GM13977 (cell line): Measurements from ENCODE around the gene OR10G3.
"Not testable (repeated sequence)": the region's sequence is repeated elsewhere in the genome, so short reads cannot be mapped to it uniquely, and the experiment has no call there.

ENCODE experiments used
- DNase-seq: peaks from one replicate; pipeline ENCODE4 v3.0.0; 2012; ENCODE audit warnings: low spot score
- in situ Hi-C: fragments of 300-500 bp; cut with MboI; formaldehyde crosslinking; loops from one replicate; pipeline ENCODE4 v1.12.0; 2022; ENCODE audit warnings: low sequenced_read_pairs, low pct_unique_long_range_greater_than_20kb, mixed read lengths, inconsistent platforms; ENCODE audit not compliant: unreplicated experiment
- TF ChIP-seq, protein P1 (sequence below): IDR thresholded peaks from 2 replicates; pipeline ENCODE4 v1.5.1; 2012; ENCODE audit warnings: mild to moderate bottlenecking, control low read depth; ENCODE audit not compliant: insufficient read depth; ENCODE audit errors: extremely low read depth, missing control alignments

OR10G3 gene, protein sequence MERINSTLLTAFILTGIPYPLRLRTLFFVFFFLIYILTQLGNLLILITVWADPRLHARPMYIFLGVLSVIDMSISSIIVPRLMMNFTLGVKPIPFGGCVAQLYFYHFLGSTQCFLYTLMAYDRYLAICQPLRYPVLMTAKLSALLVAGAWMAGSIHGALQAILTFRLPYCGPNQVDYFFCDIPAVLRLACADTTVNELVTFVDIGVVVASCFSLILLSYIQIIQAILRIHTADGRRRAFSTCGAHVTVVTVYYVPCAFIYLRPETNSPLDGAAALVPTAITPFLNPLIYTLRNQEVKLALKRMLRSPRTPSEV

DNA sequence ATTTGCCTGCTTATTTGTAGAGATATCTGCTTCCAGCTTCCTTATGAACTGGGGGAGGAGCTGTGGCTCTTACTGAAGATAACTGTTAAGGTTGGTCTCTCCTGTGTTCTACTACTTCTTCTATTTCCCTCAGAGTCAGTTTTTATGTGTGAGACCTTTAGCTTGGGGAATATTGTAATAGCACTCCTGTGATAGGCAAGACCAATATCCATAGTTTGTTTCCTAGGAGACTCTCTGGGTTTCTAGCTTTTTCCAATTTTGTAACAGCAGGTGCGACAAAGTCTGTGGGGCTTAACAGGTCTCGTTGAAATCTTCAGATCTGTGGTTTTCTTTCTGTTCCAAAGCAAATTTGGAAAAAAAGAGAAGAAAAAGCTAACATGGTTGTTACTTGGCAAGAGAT, at the start of gene OR10G3:
OR10G3 (minus strand) TSS at position 101 of the 400 bp plus-strand sequence. CDS start 9,332 bp downstream, outside the sequence.
- in situ Hi-C loops, result no loop called here
- TF ChIP-seq, protein P1, sequence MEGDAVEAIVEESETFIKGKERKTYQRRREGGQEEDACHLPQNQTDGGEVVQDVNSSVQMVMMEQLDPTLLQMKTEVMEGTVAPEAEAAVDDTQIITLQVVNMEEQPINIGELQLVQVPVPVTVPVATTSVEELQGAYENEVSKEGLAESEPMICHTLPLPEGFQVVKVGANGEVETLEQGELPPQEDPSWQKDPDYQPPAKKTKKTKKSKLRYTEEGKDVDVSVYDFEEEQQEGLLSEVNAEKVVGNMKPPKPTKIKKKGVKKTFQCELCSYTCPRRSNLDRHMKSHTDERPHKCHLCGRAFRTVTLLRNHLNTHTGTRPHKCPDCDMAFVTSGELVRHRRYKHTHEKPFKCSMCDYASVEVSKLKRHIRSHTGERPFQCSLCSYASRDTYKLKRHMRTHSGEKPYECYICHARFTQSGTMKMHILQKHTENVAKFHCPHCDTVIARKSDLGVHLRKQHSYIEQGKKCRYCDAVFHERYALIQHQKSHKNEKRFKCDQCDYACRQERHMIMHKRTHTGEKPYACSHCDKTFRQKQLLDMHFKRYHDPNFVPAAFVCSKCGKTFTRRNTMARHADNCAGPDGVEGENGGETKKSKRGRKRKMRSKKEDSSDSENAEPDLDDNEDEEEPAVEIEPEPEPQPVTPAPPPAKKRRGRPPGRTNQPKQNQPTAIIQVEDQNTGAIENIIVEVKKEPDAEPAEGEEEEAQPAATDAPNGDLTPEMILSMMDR, result no peak
- no peak for DNase-seq

DNA sequence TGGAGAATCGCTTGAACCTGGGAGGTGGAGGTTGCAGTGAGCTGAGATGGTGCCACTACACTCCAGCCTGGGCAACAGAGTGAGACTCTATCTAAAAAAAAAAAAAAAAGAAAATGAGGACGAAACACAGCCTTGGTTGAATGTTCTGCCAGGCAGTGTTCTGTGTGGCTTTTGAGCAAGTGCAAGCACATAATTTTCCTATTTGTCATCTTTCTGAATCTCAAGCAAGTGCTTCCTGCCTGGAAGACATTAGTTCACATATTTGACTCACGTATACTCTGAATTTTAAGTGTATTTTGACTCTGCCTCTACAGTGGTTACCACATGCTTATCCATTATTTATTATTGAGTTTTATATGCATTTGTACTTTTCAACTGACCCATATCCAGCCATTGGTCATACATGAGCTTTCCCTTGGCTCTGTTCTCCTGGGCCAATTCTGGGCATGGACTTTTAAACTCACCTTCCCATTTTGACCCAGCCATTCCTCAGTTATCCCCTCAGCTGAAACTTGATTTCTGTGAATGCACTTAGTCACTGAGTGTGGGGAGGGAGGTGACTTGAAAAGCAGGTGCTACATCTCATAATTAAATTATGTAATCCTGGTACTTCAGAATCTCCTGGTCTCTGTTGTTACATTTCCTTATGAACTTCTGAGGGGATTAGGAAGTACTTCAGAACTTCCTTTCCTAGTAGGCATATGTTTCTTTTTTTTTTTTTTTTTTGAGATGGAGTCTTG, 46.8 kb upstream of the OR10G3 start:
- TF ChIP-seq, protein P1, result no peak
- no peak for DNase-seq
- in situ Hi-C loops, result no loop called here

DNA sequence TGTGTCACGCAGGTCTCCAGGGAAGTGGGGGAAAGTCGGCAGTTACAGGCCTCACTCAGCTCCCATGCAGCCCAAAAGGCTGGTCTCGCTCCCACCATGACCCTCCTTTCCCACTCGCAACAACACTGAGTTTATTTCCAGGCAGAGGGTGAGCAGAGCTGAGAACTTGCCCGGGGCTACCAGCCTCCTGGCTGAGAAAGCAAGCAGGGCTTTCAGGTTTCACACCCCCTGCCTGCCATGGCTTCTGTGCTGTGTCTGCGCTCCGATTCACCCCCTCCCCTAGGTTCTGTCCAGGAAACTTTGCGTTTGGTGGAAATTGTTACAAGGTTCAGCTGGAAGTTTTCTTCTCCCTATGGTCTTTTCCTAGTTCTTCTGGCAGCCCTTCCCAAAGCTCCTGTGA, 37.7 kb upstream of the OR10G3 start:
- TF ChIP-seq, protein P1, result no peak
- in situ Hi-C loops, result no loop called here
- DNase-seq, result no peak

DNA sequence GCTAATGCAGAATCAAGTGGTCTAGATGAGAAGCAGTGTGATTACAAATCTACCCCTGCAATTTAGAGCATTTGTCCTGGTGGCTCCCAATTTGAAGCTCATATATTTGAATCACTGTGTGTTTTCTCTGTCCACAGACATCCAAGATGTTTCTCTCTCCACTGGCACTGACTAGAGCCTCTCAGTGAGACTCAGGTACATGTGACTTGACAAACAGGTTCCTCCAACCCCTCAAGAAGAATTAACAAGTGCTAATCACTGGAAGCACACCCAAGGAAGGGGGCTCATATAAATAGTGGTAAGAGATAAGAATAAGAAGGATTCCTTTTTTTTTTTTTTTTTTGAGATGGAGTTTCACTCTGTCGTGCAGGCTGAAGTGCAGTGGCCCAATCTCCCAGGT, 34.4 kb upstream of the OR10G3 start:
- TF ChIP-seq, protein P1, result no peak
- in situ Hi-C loops, result no loop called here
- no peak for DNase-seq

DNA sequence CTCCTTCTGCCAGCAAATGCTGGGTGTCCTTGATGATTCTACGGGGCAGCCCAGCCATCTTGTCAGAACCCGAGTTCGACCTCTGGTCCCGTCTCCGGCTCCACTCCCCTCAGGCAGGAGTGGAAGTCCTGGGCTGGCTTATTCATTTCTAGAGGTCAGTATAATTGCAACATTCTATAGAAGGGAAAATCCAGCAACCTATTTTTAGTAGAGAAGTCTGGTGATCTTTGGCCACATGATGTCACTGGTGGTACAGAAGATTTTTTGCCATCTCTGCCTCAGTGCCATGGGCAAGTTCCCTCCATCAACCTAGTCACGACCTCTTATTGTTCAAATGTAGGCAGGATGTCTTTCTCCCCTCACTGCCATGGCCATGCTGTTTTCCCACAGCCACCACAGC, 32.4 kb upstream of the OR10G3 start:
- TF ChIP-seq, protein P1, result no peak
- in situ Hi-C loops, result no loop called here

DNA sequence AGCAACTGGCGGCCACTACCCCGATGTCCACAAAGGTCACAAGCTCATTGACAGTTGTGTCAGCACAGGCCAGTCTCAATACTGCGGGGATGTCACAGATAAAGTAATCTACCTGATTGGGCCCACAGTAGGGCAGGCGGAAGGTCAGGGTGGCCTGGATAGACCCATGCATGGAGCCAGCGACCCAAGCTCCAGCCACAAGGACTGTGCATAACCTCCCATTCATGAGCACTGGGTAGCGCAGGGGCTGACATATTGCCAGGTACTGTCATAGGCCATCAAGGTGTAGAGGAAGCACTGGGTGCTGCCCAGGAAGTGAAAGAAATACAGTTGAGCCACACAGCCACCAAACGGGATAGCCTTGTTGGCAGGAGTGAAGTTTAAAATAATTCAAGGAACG, 22.3 kb upstream of the OR10G3 start:
- in situ Hi-C loops, DNase-seq: not testable (repeated sequence)

More for the DNA sequence above, 32.4 kb upstream of the OR10G3 start:
- DNase-seq, result no peak

DNA sequence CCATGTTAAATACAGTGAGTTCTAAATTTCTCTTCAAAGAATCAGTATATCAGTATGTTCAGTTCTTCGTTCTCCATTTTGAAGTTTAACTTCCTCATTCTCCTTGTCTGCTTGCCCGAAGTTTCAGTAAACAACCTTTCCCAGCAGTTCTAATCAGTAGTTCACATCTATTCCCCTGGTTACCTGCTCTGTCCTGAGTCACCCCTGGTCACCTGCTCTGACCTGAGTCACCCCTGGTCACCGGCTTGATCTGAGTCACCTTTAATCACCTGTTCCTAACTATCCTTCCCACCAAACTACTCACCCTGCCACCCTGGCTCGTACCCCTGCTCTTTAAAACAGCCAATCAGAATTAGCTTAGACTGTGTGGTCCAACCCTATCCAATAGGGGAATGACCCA, 9.4 kb upstream of the OR10G3 start:
- no peak for DNase-seq
- TF ChIP-seq, protein P1, result no peak
- in situ Hi-C loops, result no loop called here
